ENCODE measurements around the gene DHX35.

DHX35 gene

GRCh38 chr20:38932457-38933120, 29.6 kb upstream of the DHX35 start:
- H3K27me3 Mint-ChIP-seq = no peaks in the 10 kb centered on the region
- H3K4me3 Mint-ChIP-seq = no peak overlapping the region
- peaks cover 21% of the 10 kb centered on the region for H3K4me1 Mint-ChIP-seq (ENCODE audit: low read depth)
- H3K27ac Mint-ChIP-seq = no peak overlapping the region
- H3K9me3 Mint-ChIP-seq = no peaks in the 10 kb centered on the region
- no peaks in the 10 kb centered on the region for H3K36me3 Mint-ChIP-seq (ENCODE audit: low read depth)
- intact Hi-C loops (cut with micrococcal nuclease) = no loop called here

GRCh38 chr20:38934530-38934929, 27.6 kb upstream of the DHX35 start:
- Mint-ChIP-seq H3K4me1 (ENCODE audit: low read depth) (peaks cover 6% of the 10 kb centered on the region), H3K27me3 (no peaks in the 10 kb centered on the region), H3K27ac (no peak overlapping the region), H3K36me3 (ENCODE audit: low read depth) (peaks cover 6% of the 10 kb centered on the region), H3K9me3 (no peaks in the 10 kb centered on the region), H3K4me3 (no peak overlapping the region)
- intact Hi-C loops (cut with micrococcal nuclease) = no loop called here

GRCh38 chr20:38935285-38935684, 26.9 kb upstream of the DHX35 start:
- peaks cover 6% of the 10 kb centered on the region for H3K36me3 Mint-ChIP-seq (ENCODE audit: low read depth)
- H3K4me1 Mint-ChIP-seq (ENCODE audit: low read depth) = peaks cover 6% of the 10 kb centered on the region
- intact Hi-C loops (cut with micrococcal nuclease) = no loop called here
- H3K27me3 Mint-ChIP-seq = no peaks in the 10 kb centered on the region
- no peak overlapping the region for H3K4me3 Mint-ChIP-seq
- no peaks in the 10 kb centered on the region for H3K9me3 Mint-ChIP-seq
- H3K27ac Mint-ChIP-seq = no peak overlapping the region

- intact Hi-C loops (cut with micrococcal nuclease) = no loop called here
Measured at GRCh38 chr20:38935967-38936407, 26.2 kb upstream of the DHX35 start.

GRCh38 chr20:38937000-38937399, 25.1 kb upstream of the DHX35 start:
- Mint-ChIP-seq H3K4me3 (no peak overlapping the region), H3K27me3 (no peaks in the 10 kb centered on the region), H3K9me3 (no peaks in the 10 kb centered on the region), H3K4me1 (ENCODE audit: low read depth) (no peaks in the 10 kb centered on the region), H3K27ac (no peak overlapping the region), H3K36me3 (ENCODE audit: low read depth) (peaks cover 6% of the 10 kb centered on the region)
- intact Hi-C loops (cut with micrococcal nuclease) = no loop called here

More at GRCh38 chr20:38935967-38936407, 26.2 kb upstream of the DHX35 start:
- peaks cover 6% of the 10 kb centered on the region for H3K36me3 Mint-ChIP-seq (ENCODE audit: low read depth)
- no peak overlapping the region for H3K27ac Mint-ChIP-seq
- H3K9me3 Mint-ChIP-seq = no peaks in the 10 kb centered on the region
- H3K27me3 Mint-ChIP-seq = no peaks in the 10 kb centered on the region
- no peak overlapping the region for H3K4me3 Mint-ChIP-seq
- H3K4me1 Mint-ChIP-seq (ENCODE audit: low read depth) = peaks cover 4% of the 10 kb centered on the region

GRCh38 chr20:38937978-38938473, 24.1 kb upstream of the DHX35 start:
- Mint-ChIP-seq H3K4me3 (no peak overlapping the region), H3K36me3 (ENCODE audit: low read depth) (peaks cover 6% of the 10 kb centered on the region), H3K4me1 (ENCODE audit: low read depth) (no peaks in the 10 kb centered on the region), H3K27me3 (no peaks in the 10 kb centered on the region), H3K9me3 (no peaks in the 10 kb centered on the region), H3K27ac (no peak overlapping the region)
- intact Hi-C loops (cut with micrococcal nuclease) = no loop called here

- H3K27ac Mint-ChIP-seq = no peak overlapping the region
- H3K4me1 Mint-ChIP-seq (ENCODE audit: low read depth) = no peaks in the 10 kb centered on the region
- peaks cover 6% of the 10 kb centered on the region for H3K36me3 Mint-ChIP-seq (ENCODE audit: low read depth)
- no peaks in the 10 kb centered on the region for H3K9me3 Mint-ChIP-seq
- no peaks in the 10 kb centered on the region for H3K27me3 Mint-ChIP-seq
- intact Hi-C loops (cut with micrococcal nuclease) = no loop called here
- no peak overlapping the region for H3K4me3 Mint-ChIP-seq
Measured at GRCh38 chr20:38939686-38940085, 22.5 kb upstream of the DHX35 start.

- peaks cover 6% of the 10 kb centered on the region for H3K36me3 Mint-ChIP-seq (ENCODE audit: low read depth)
- H3K27me3 Mint-ChIP-seq = no peaks in the 10 kb centered on the region
- no peak overlapping the region for H3K27ac Mint-ChIP-seq
- no peaks in the 10 kb centered on the region for H3K4me1 Mint-ChIP-seq (ENCODE audit: low read depth)
- H3K9me3 Mint-ChIP-seq = no peaks in the 10 kb centered on the region
- no peak overlapping the region for H3K4me3 Mint-ChIP-seq
- intact Hi-C loops (cut with micrococcal nuclease) = no loop called here
Measured at GRCh38 chr20:38940644-38941043, 21.5 kb upstream of the DHX35 start.

GRCh38 chr20:38941726-38942389, 20.3 kb upstream of the DHX35 start:
- H3K4me3 Mint-ChIP-seq = no peak overlapping the region
- H3K4me1 Mint-ChIP-seq (ENCODE audit: low read depth) = no peaks in the 10 kb centered on the region
- H3K36me3 Mint-ChIP-seq (ENCODE audit: low read depth) = peaks cover 6% of the 10 kb centered on the region
- H3K27ac Mint-ChIP-seq = no peak overlapping the region
- no peaks in the 10 kb centered on the region for H3K9me3 Mint-ChIP-seq
- no peaks in the 10 kb centered on the region for H3K27me3 Mint-ChIP-seq
- intact Hi-C loops (cut with micrococcal nuclease) = no loop called here

- H3K27ac Mint-ChIP-seq = no peak overlapping the region
- H3K9me3 Mint-ChIP-seq = no peaks in the 10 kb centered on the region
- no peaks in the 10 kb centered on the region for H3K27me3 Mint-ChIP-seq
- no peaks in the 10 kb centered on the region for H3K36me3 Mint-ChIP-seq (ENCODE audit: low read depth)
- H3K4me3 Mint-ChIP-seq = no peak overlapping the region
- H3K4me1 Mint-ChIP-seq (ENCODE audit: low read depth) = no peaks in the 10 kb centered on the region
- intact Hi-C loops (cut with micrococcal nuclease) = no loop called here
Measured at GRCh38 chr20:38945012-38945411, 17.1 kb upstream of the DHX35 start.

- H3K4me1 Mint-ChIP-seq (ENCODE audit: low read depth) = no peaks in the 10 kb centered on the region
- H3K27ac Mint-ChIP-seq = no peak overlapping the region
- H3K36me3 Mint-ChIP-seq (ENCODE audit: low read depth) = peaks cover 5% of the 10 kb centered on the region
- no peaks in the 10 kb centered on the region for H3K9me3 Mint-ChIP-seq
- H3K27me3 Mint-ChIP-seq = no peaks in the 10 kb centered on the region
- intact Hi-C loops (cut with micrococcal nuclease) = no loop called here
- no peak overlapping the region for H3K4me3 Mint-ChIP-seq
Measured at GRCh38 chr20:38946836-38947235, 15.3 kb upstream of the DHX35 start.

GRCh38 chr20:38947931-38948362, 14.2 kb upstream of the DHX35 start:
- Mint-ChIP-seq H3K9me3 (no peaks in the 10 kb centered on the region), H3K27me3 (no peaks in the 10 kb centered on the region), H3K4me1 (ENCODE audit: low read depth) (no peaks in the 10 kb centered on the region), H3K27ac (no peak overlapping the region), H3K36me3 (ENCODE audit: low read depth) (peaks cover 10% of the 10 kb centered on the region), H3K4me3 (no peak overlapping the region)
- intact Hi-C loops (cut with micrococcal nuclease) = no loop called here

- no peaks in the 10 kb centered on the region for H3K4me1 Mint-ChIP-seq (ENCODE audit: low read depth)
- H3K4me3 Mint-ChIP-seq = no peak overlapping the region
- H3K27me3 Mint-ChIP-seq = no peaks in the 10 kb centered on the region
- H3K9me3 Mint-ChIP-seq = no peaks in the 10 kb centered on the region
- intact Hi-C loops (cut with micrococcal nuclease) = no loop called here
- H3K36me3 Mint-ChIP-seq (ENCODE audit: low read depth) = peaks cover 10% of the 10 kb centered on the region
- H3K27ac Mint-ChIP-seq = no peak overlapping the region
Measured at GRCh38 chr20:38950254-38950653, 11.9 kb upstream of the DHX35 start.

- Mint-ChIP-seq H3K27me3 (no peaks in the 10 kb centered on the region), H3K4me1 (ENCODE audit: low read depth) (no peaks in the 10 kb centered on the region), H3K36me3 (ENCODE audit: low read depth) (peaks cover 10% of the 10 kb centered on the region), H3K9me3 (no peaks in the 10 kb centered on the region), H3K4me3 (no peak overlapping the region), H3K27ac (no peak overlapping the region)
- intact Hi-C loops (cut with micrococcal nuclease) = no loop called here
Measured at GRCh38 chr20:38951611-38952010, 10.5 kb upstream of the DHX35 start.
